Ovary (tissue), 9 donors: ENCODE measurements around the gene PTTG1IP. TPM values are rescaled to one million over a fixed set of nuclear protein-coding genes. Genes with fewer than 3 reads are reported as not detected.

Experiments used
- DNase-seq, 5 donors: peaks; one replicate each; pipeline ENCODE4 v3.0.0-alpha.2; 2019 to 2020
- H3K27ac ChIP-seq, 2 donors: fragments of 200-600 bp; one replicate each; pipeline versions ENCODE4 v1.5.1 to v1.8.0; 2019 to 2022
- H3K27me3 ChIP-seq: fragments of 200-600 bp; one replicate; pipeline ENCODE4 v1.8.0; 2022
- H3K36me3 ChIP-seq: fragments of 200-600 bp; sonication (generic); one replicate; pipeline ENCODE4 v1.5.1; 2019
- H3K4me1 ChIP-seq: one replicate; pipeline ENCODE4 v1.8.1; 2013; ENCODE audit warnings: mild to moderate bottlenecking, moderate library complexity; ENCODE audit not compliant: insufficient read depth
- H3K4me3 ChIP-seq: fragments of 200-600 bp; sonication (generic); one replicate; pipeline ENCODE4 v1.5.1; 2017
- H3K9me3 ChIP-seq, 2 donors: fragments of 200-600 bp in 1 of 2; sonication (generic) in 1 of 2; one replicate each; pipeline versions ENCODE4 v1.5.1 to v1.8.1; 2013 to 2019; ENCODE audit warnings: mild to moderate bottlenecking in 1 of 2, moderate library complexity in 1 of 2
- CTCF ChIP-seq, 3 donors: fragments of 450-650 bp in 2 of 3; fragments of 200-600 bp in 1 of 3; IDR thresholded peaks; one replicate each; pipeline versions ENCODE4 v1.5.1 to v1.8.0; 2016 to 2022; ENCODE audit warnings: antibody characterized with exemption in 3 of 3, mild to moderate bottlenecking in 1 of 3
- EP300 ChIP-seq: sonication (generic); formaldehyde crosslinking; IDR thresholded peaks from one replicate; pipeline ENCODE4 v1.6.1; 2017; ENCODE audit warnings: antibody characterized with exemption
- POLR2A ChIP-seq: fragments of 450-650 bp; IDR thresholded peaks from one replicate; pipeline ENCODE4 v1.6.1; 2017; ENCODE audit warnings: antibody characterized with exemption, mild to moderate bottlenecking, moderate library complexity
- WGBS, 3 donors: extraction: QIAGEN DNeasy Blood & Tissue Kit in 1 of 3; methylation state at CpG; one replicate each; pipeline versions ENCODE4 v1.1.5 to v1.1.7; 2013 to 2017; 5-methylcytosine and 5-hydroxymethylcytosine counted together
- intact Hi-C, 4 donors: fragments of 100-400 bp; cut with DNase I; formaldehyde crosslinking; loops; one replicate each; pipeline versions ENCODE4 v1.11.0 to v1.15.1; 2022 to 2023
- polyA plus RNA-seq, 2 donors: library from polyadenylated mRNA; stranded (reverse); fragments of 200-250 nt in 1 of 2; fragments of 350-450 nt in 1 of 2; fragmentation: Illumina TruSeq in 1 of 2; extraction: RNeasy Lipid Tissue Mini Kit (QIAGEN cat#74804) in 1 of 2; gene quantifications; one replicate each; pipeline ENCODE4 v1.2.3, GENCODE V29; 2013 to 2014
- total RNA-seq, 7 donors: library from RNA; depleted of rRNA in 2 of 7; stranded (reverse); fragments of >200 nt in 2 of 7; fragmentation: NEBNext Ultra II Directional in 3 of 7; extraction: Animal tissue kit (Norgen Biotek cat#: 25700) in 3 of 7; gene quantifications; one replicate each; pipeline versions ENCODE4 v1.1.0 to v1.2.4, GENCODE V29; 2016 to 2023
- donor health status: DM: no; HTN: no; CAD: no; lungs with moderate emphysema.
- donor health status: DM: no; HTN: no; CAD: no.
- donor health status: Bipolar disorder and iron deficiency.
- donor health status: DM: yes; HTN: yes; CAD: no.
- donor health status: DM: no; HTN: no; CAD: no.
- donor health status: DM: yes; HTN: yes; CAD: no.

Gene PTTG1IP
- total and polyA plus RNA-seq, 9 donors, result 133 to 420 (median 144) TPM

- WGBS, 3 donors, result 75 to 84% (median 80%) methylated on average over 21 to 25 of the region's 25 CpGs
- intact Hi-C loops, result no loop called here
- no peaks in the 10 kb centered on the region for H3K27me3 ChIP-seq
- no peaks in the 10 kb centered on the region for H3K9me3 ChIP-seq
- H3K4me1 ChIP-seq, result no peaks in the 10 kb centered on the region
- no peak overlapping the region for H3K27ac ChIP-seq
- H3K4me3 ChIP-seq, result no peak overlapping the region
- DNase-seq, result no peak
- H3K36me3 ChIP-seq, result no peaks in the 10 kb centered on the region
- no peak for TF ChIP-seq POLR2A
- no peak for TF ChIP-seq EP300
- no peak for TF ChIP-seq CTCF (IDR thresholded peaks at IDR 0.05)
Measured at GRCh38 chr21:44896561-44897286, 23.2 kb upstream of the PTTG1IP start.

- Histone ChIP-seq H3K9me3 (no peaks in the 10 kb centered on the region), H3K4me3 (no peak overlapping the region), H3K27me3 (no peaks in the 10 kb centered on the region), H3K4me1 (no peaks in the 10 kb centered on the region), H3K27ac (no peak overlapping the region), H3K36me3 (no peaks in the 10 kb centered on the region)
- TF ChIP-seq CTCF (IDR thresholded peaks at IDR 0.05), result no peak
- no peak for TF ChIP-seq POLR2A
- TF ChIP-seq EP300, result no peak
- no peak for DNase-seq
- 85 to 92% (median 87%) methylated on average over 11 of the region's 11 CpGs for WGBS, 3 donors
- intact Hi-C loops, result no loop called here
Measured at GRCh38 chr21:44895859-44896258, 22.4 kb upstream of the PTTG1IP start.

- Histone ChIP-seq H3K4me1 (no peaks in the 10 kb centered on the region), H3K36me3 (no peaks in the 10 kb centered on the region), H3K9me3 (no peaks in the 10 kb centered on the region), H3K4me3 (no peak overlapping the region), H3K27ac (no peak overlapping the region), H3K27me3 (no peaks in the 10 kb centered on the region)
- no peak for DNase-seq
- intact Hi-C loops, result no loop called here
- TF ChIP-seq CTCF (IDR thresholded peaks at IDR 0.05) (no peak), EP300 (no peak), POLR2A (no peak)
- 72 to 77% (median 74%) methylated on average over 18 to 19 of the region's 19 CpGs for WGBS, 3 donors
Measured at GRCh38 chr21:44894687-44895302, 21.3 kb upstream of the PTTG1IP start.

GRCh38 chr21:44893948-44894656 is 20.6 kb upstream of the PTTG1IP start:
- Histone ChIP-seq H3K27ac (no peak overlapping the region), H3K36me3 (no peaks in the 10 kb centered on the region), H3K4me1 (no peaks in the 10 kb centered on the region), H3K9me3 (no peaks in the 10 kb centered on the region), H3K4me3 (no peak overlapping the region), H3K27me3 (no peaks in the 10 kb centered on the region)
- no peak for DNase-seq
- TF ChIP-seq EP300, result no peak
- TF ChIP-seq CTCF (IDR thresholded peaks at IDR 0.05), result no peak
- TF ChIP-seq POLR2A, result no peak
- intact Hi-C loops, result no loop called here
- WGBS, 3 donors, result 72 to 81% (median 72%) methylated on average over 11 to 15 of the region's 15 CpGs
